Measurements from ENCODE around the gene HDGFL1.

HDGFL1 gene

DNA sequence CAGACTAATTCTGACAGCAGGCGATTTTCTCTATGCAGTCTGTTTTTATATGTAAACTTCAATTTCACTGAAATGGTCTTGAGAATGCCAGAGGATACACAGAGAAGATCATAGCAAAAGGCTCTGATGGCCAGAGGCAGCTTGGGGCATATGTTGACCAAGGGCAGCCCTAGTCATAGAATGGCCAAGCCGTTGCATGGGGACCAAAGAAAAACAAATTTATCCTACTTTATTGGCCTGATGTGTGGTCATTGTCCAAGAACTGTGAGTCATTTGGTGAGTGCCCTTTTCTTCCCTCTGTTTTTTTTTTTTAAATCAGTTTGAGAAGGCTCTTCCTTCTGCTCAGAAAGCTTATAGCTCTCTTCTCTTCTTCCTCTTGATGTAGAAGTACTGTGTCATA is 5.8 kb downstream of the HDGFL1 start:
- Mint-ChIP-seq H3K4me1 (no peaks in the 10 kb centered on the region), H3K4me3 (no peak overlapping the region), H3K27ac (no peak overlapping the region), H3K36me3 (no peaks in the 10 kb centered on the region), H3K9me3 (peaks cover 5% of the 10 kb centered on the region), H3K27me3 (no peaks in the 10 kb centered on the region)
- no peak for DNase-seq
- CTCF ChIA-PET = no interaction called here

GRCh38 chr6:22579439-22579838 is 10.1 kb downstream of the HDGFL1 start:
- H3K27ac Mint-ChIP-seq = no peak overlapping the region
- H3K4me3 Mint-ChIP-seq = no peak overlapping the region
- no peaks in the 10 kb centered on the region for H3K27me3 Mint-ChIP-seq
- no peak for DNase-seq
- CTCF ChIA-PET = no interaction called here
- no peaks in the 10 kb centered on the region for H3K4me1 Mint-ChIP-seq
- H3K36me3 Mint-ChIP-seq = no peaks in the 10 kb centered on the region
- no peaks in the 10 kb centered on the region for H3K9me3 Mint-ChIP-seq

GRCh38 chr6:22580337-22580736 is 11.0 kb downstream of the HDGFL1 start:
- CTCF ChIA-PET = no interaction called here

DNA sequence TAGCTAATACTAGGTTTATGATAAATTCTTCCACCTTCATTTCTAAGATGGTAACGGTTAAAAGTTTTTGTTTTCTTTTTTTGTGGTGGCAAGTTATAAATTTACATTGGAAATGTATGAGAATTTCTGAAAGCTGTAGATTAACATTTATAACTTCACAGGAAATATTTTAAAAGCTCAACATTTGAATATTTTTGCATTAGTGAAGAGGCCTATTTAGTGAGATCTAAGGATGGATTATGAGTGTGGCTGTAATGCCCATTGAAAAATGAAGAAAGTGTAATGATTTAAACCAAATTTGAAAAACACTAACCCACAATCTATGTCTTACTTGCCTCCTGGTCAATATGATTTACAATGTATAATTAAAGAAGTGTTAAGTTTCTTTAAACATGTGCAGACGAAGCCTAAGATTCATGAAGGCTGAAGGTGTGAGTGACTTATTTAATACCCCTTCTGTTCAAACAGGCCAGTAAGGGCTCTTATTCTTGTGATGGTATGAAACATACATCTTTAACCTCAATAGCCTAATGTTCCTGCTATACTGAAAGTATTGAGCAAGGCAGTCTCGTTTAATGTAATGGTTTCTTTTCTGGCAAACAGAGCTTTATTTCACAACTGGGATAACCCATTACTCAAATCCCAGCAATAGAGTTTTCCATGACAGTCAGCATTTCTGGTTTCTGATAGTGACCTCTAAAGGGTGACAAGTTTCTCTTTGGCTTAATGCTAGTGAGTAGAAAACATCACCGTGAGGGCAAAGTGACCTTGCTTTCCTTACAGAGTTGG is 13.2 kb downstream of the HDGFL1 start:
- Mint-ChIP-seq H3K4me3 (no peak overlapping the region), H3K27ac (no peak overlapping the region), H3K4me1 (no peaks in the 10 kb centered on the region), H3K9me3 (no peaks in the 10 kb centered on the region), H3K27me3 (no peaks in the 10 kb centered on the region), H3K36me3 (no peaks in the 10 kb centered on the region)
- no peak for DNase-seq
- CTCF ChIA-PET = no interaction called here

More at GRCh38 chr6:22580337-22580736, 11.0 kb downstream of the HDGFL1 start:
- Mint-ChIP-seq H3K4me1 (no peaks in the 10 kb centered on the region), H3K36me3 (no peaks in the 10 kb centered on the region), H3K9me3 (no peaks in the 10 kb centered on the region), H3K4me3 (no peak overlapping the region), H3K27me3 (no peaks in the 10 kb centered on the region), H3K27ac (no peak overlapping the region)
- no peak for DNase-seq

GRCh38 chr6:22583230-22583629 is 13.9 kb downstream of the HDGFL1 start:
- Mint-ChIP-seq H3K36me3 (no peaks in the 10 kb centered on the region), H3K27ac (no peak overlapping the region), H3K9me3 (no peaks in the 10 kb centered on the region), H3K4me3 (no peak overlapping the region), H3K27me3 (no peaks in the 10 kb centered on the region), H3K4me1 (no peaks in the 10 kb centered on the region)
- CTCF ChIA-PET = no interaction called here
- no peak for DNase-seq

DNA sequence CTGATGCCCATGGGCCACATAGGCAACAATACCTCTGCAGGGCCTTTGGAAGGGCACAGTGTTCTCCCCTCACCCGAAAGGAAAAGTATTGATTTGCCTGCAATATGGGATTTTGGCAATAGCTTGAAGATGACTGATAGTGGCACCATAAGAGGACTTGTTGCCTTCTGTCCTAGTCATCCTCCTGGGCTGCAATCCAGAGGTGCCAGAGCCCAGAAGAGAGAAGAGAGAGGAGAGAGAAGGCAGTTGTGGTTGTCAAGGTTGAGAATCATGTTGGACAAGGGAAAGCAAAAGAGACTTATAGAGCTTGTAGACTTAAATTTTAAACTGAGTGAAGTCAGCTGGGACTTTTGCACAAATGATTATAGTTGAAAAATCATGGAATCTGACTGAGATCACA is 14.6 kb downstream of the HDGFL1 start:
- DNase-seq = no peak
- no peak overlapping the region for H3K4me3 Mint-ChIP-seq
- no peaks in the 10 kb centered on the region for H3K27me3 Mint-ChIP-seq
- CTCF ChIA-PET = no interaction called here
- no peaks in the 10 kb centered on the region for H3K9me3 Mint-ChIP-seq
- no peaks in the 10 kb centered on the region for H3K36me3 Mint-ChIP-seq
- H3K27ac Mint-ChIP-seq = no peak overlapping the region
- no peaks in the 10 kb centered on the region for H3K4me1 Mint-ChIP-seq

- H3K27me3 Mint-ChIP-seq = no peaks in the 10 kb centered on the region
- H3K4me3 Mint-ChIP-seq = no peak overlapping the region
- no peaks in the 10 kb centered on the region for H3K9me3 Mint-ChIP-seq
- H3K27ac Mint-ChIP-seq = no peak overlapping the region
- CTCF ChIA-PET = no interaction called here
- no peaks in the 10 kb centered on the region for H3K36me3 Mint-ChIP-seq
- no peaks in the 10 kb centered on the region for H3K4me1 Mint-ChIP-seq
- no peak for DNase-seq
These were observed 19.8 kb downstream of the HDGFL1 start for GRCh38 chr6:22589118-22589517.

- CTCF ChIA-PET = no interaction called here
- no peaks in the 10 kb centered on the region for H3K36me3 Mint-ChIP-seq
- H3K9me3 Mint-ChIP-seq = no peaks in the 10 kb centered on the region
- no peaks in the 10 kb centered on the region for H3K27me3 Mint-ChIP-seq
- no peak for DNase-seq
- H3K4me3 Mint-ChIP-seq = no peak overlapping the region
- H3K4me1 Mint-ChIP-seq = no peaks in the 10 kb centered on the region
- H3K27ac Mint-ChIP-seq = no peak overlapping the region
These were observed 21.1 kb downstream of the HDGFL1 start for GRCh38 chr6:22590423-22590822.

DNA sequence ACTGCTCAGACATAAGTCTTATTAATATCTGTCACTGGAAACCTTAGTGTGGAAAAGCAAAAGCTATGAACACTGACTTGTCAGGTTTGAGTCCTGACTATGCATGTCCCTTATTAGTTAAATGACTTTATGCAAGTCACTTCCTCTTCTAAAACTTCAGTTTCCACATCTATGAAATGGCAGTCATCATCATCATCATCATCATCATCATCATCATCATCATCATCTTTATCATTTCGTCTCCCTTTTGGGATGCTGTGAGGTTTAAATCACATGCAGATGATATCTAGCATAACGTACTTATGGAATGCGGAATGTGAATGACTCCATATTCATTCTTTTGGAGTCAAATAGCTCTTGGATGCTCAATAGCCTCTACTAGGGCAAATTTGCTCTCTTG is 24.5 kb downstream of the HDGFL1 start:
- H3K27me3 Mint-ChIP-seq = no peaks in the 10 kb centered on the region
- H3K27ac Mint-ChIP-seq = no peak overlapping the region
- no peak overlapping the region for H3K4me3 Mint-ChIP-seq
- no peaks in the 10 kb centered on the region for H3K36me3 Mint-ChIP-seq
- CTCF ChIA-PET = no interaction called here
- no peaks in the 10 kb centered on the region for H3K4me1 Mint-ChIP-seq
- no peaks in the 10 kb centered on the region for H3K9me3 Mint-ChIP-seq
- no peak for DNase-seq

GRCh38 chr6:22596011-22596410 is 26.6 kb downstream of the HDGFL1 start:
- H3K27me3 Mint-ChIP-seq = no peaks in the 10 kb centered on the region
- H3K4me3 Mint-ChIP-seq = no peak overlapping the region

DNA sequence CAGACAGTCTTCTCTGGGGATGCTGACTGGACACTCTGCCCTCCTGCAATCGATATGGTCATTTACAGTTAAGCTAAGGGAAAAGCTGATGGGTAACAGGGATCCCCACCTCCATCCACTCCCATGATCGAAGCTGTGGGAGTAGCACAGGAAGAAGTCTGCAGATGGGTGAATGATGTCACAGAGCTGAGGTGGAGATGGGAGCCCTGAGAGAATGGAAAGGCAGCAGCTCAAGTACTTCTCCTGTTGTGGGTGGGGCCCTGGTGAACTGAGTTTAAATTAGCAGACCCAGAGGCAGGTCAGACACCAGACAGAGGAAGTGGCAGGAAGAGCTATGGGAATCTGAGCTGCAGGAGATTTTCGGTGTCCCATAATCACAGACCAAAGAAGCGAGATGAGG is 29.0 kb downstream of the HDGFL1 start:
- no peak for DNase-seq
- Mint-ChIP-seq H3K9me3 (peaks cover 2% of the 10 kb centered on the region), H3K4me3 (no peak overlapping the region), H3K4me1 (no peaks in the 10 kb centered on the region), H3K36me3 (no peaks in the 10 kb centered on the region), H3K27me3 (no peaks in the 10 kb centered on the region), H3K27ac (no peak overlapping the region)
- CTCF ChIA-PET = no interaction called here

More at GRCh38 chr6:22596011-22596410, 26.6 kb downstream of the HDGFL1 start:
- no peak overlapping the region for H3K27ac Mint-ChIP-seq
- CTCF ChIA-PET = no interaction called here
- no peaks in the 10 kb centered on the region for H3K36me3 Mint-ChIP-seq
- DNase-seq = no peak
- no peaks in the 10 kb centered on the region for H3K9me3 Mint-ChIP-seq
- no peaks in the 10 kb centered on the region for H3K4me1 Mint-ChIP-seq

- CTCF ChIA-PET = no interaction called here
- peaks cover 2% of the 10 kb centered on the region for H3K9me3 Mint-ChIP-seq
- H3K27ac Mint-ChIP-seq = no peak overlapping the region
- no peak for DNase-seq
- no peaks in the 10 kb centered on the region for H3K27me3 Mint-ChIP-seq
- H3K4me1 Mint-ChIP-seq = no peaks in the 10 kb centered on the region
- H3K36me3 Mint-ChIP-seq = no peaks in the 10 kb centered on the region
- no peak overlapping the region for H3K4me3 Mint-ChIP-seq
These were observed 30.7 kb downstream of the HDGFL1 start for GRCh38 chr6:22600059-22600458.

DNA sequence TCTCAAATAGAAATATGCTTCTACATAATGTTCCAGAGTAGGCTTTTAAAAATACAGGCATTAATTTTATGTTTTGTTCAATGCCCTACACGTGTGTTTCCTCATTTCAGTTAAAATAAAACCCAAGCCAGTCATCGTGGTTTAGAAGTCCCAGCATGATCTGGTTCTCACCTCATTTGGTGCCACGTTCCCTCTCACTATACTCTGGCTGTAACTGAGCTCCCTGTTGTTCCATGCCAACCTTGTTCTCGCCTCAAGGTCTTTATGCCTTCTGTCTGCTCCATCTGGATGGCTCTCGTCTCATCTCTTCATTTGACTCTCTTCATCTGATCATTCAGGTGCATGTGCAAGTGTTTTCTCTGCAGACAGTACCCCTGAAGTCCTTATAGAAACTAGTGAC is 32.6 kb downstream of the HDGFL1 start:
- no peaks in the 10 kb centered on the region for H3K27me3 Mint-ChIP-seq
- peaks cover 2% of the 10 kb centered on the region for H3K9me3 Mint-ChIP-seq
- CTCF ChIA-PET = no interaction called here
- DNase-seq = no peak
- no peak overlapping the region for H3K27ac Mint-ChIP-seq
- no peaks in the 10 kb centered on the region for H3K36me3 Mint-ChIP-seq
- no peaks in the 10 kb centered on the region for H3K4me1 Mint-ChIP-seq
- no peak overlapping the region for H3K4me3 Mint-ChIP-seq

DNA sequence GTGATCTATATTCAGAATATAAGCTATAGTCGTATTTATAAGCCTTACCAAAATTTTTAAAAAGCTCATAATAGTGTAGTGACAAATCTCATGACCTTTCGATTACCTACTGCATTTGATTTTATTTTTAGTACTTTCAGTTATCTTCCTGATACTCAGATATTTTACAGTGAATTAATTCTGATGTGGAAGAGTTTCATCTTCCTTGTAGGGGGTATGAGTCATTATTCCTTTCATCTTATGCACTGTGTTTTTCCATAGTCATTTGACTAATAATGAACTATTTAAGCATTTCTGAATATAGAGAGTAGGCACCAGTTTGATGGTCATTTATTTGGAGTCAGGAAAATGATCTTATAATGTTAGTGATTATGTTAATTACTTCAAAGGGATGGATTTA is 36.4 kb downstream of the HDGFL1 start:
- no peak for DNase-seq
- H3K27ac Mint-ChIP-seq = no peak overlapping the region
- no peaks in the 10 kb centered on the region for H3K27me3 Mint-ChIP-seq
- H3K9me3 Mint-ChIP-seq = peaks cover 2% of the 10 kb centered on the region
- CTCF ChIA-PET = no interaction called here
- no peaks in the 10 kb centered on the region for H3K36me3 Mint-ChIP-seq
- H3K4me3 Mint-ChIP-seq = no peak overlapping the region
- no peaks in the 10 kb centered on the region for H3K4me1 Mint-ChIP-seq

- CTCF ChIA-PET = no interaction called here
- no peak overlapping the region for H3K27ac Mint-ChIP-seq
- H3K36me3 Mint-ChIP-seq = no peaks in the 10 kb centered on the region
- no peak overlapping the region for H3K4me3 Mint-ChIP-seq
- DNase-seq = no peak
- H3K27me3 Mint-ChIP-seq = no peaks in the 10 kb centered on the region
- peaks cover 2% of the 10 kb centered on the region for H3K9me3 Mint-ChIP-seq
- H3K4me1 Mint-ChIP-seq = no peaks in the 10 kb centered on the region
These were observed 40.8 kb downstream of the HDGFL1 start for GRCh38 chr6:22610127-22610526.

GRCh38 chr6:22612236-22612635 is 42.9 kb downstream of the HDGFL1 start:
- Mint-ChIP-seq H3K27me3 (no peaks in the 10 kb centered on the region), H3K36me3 (no peaks in the 10 kb centered on the region), H3K9me3 (peaks cover 2% of the 10 kb centered on the region), H3K27ac (no peak overlapping the region), H3K4me3 (no peak overlapping the region), H3K4me1 (no peaks in the 10 kb centered on the region)
- CTCF ChIA-PET = no interaction called here
- DNase-seq = no peak
